ENCODE results near the gene BCAP31.
"Not testable (repeated sequence)": the region's sequence is repeated elsewhere in the genome, so short reads cannot be mapped to it uniquely, and the experiment has no call there.

The BCAP31 gene

GRCh38 chrX:153762626-153763173, 38.5 kb upstream of the BCAP31 start:
- no peak for DNase-seq (ENCODE audit: low read depth in 2 of 2)

GRCh38 chrX:153761863-153762262, 37.7 kb upstream of the BCAP31 start:
- DNase-seq (ENCODE audit: low read depth in 2 of 2), result no peak

GRCh38 chrX:153755136-153755535, 30.9 kb upstream of the BCAP31 start:
- DNase-seq (ENCODE audit: low read depth in 2 of 2), result no peak

- DNase-seq (ENCODE audit: low read depth in 2 of 2), result no peak
Measured at GRCh38 chrX:153750127-153750774, 26.1 kb upstream of the BCAP31 start.

GRCh38 chrX:153749017-153749416, 24.8 kb upstream of the BCAP31 start:
- not testable (repeated sequence) for DNase-seq (ENCODE audit: low read depth in 2 of 2)

GRCh38 chrX:153746991-153747390, 22.8 kb upstream of the BCAP31 start:
- not testable (repeated sequence) for DNase-seq (ENCODE audit: low read depth in 2 of 2)

- DNase-seq (ENCODE audit: low read depth in 2 of 2), result no peak
Measured at GRCh38 chrX:153746359-153746758, 22.2 kb upstream of the BCAP31 start.

- DNase-seq (ENCODE audit: low read depth in 2 of 2), result not testable (repeated sequence)
Measured at GRCh38 chrX:153745067-153745433, 20.9 kb upstream of the BCAP31 start.

- no peak for DNase-seq (ENCODE audit: low read depth in 2 of 2)
Measured at GRCh38 chrX:153744210-153745066, 20.3 kb upstream of the BCAP31 start.

- not testable (repeated sequence) for DNase-seq (ENCODE audit: low read depth in 2 of 2)
Measured at GRCh38 chrX:153743468-153744209, 19.5 kb upstream of the BCAP31 start.

- not testable (repeated sequence) for DNase-seq (ENCODE audit: low read depth in 2 of 2)
Measured at GRCh38 chrX:153742796-153743467, 18.7 kb upstream of the BCAP31 start.

GRCh38 chrX:153742111-153742510, 17.9 kb upstream of the BCAP31 start:
- DNase-seq (ENCODE audit: low read depth in 2 of 2), result not testable (repeated sequence)

- no peak for DNase-seq (ENCODE audit: low read depth in 2 of 2)
Measured at GRCh38 chrX:153741446-153741845, 17.3 kb upstream of the BCAP31 start.

GRCh38 chrX:153740631-153741222, 16.5 kb upstream of the BCAP31 start:
- DNase-seq (ENCODE audit: low read depth in 2 of 2), result no peak

GRCh38 chrX:153739754-153740486, 15.7 kb upstream of the BCAP31 start:
- no peak for DNase-seq (ENCODE audit: low read depth in 2 of 2)

- no peak for DNase-seq (ENCODE audit: low read depth in 2 of 2)
Measured at GRCh38 chrX:153738056-153738605, 13.9 kb upstream of the BCAP31 start.

- no peak for DNase-seq (ENCODE audit: low read depth in 2 of 2)
Measured at GRCh38 chrX:153736871-153737441, 12.8 kb upstream of the BCAP31 start.

- no peak for DNase-seq (ENCODE audit: low read depth in 2 of 2)
Measured at GRCh38 chrX:153736071-153736820, 12.1 kb upstream of the BCAP31 start.

GRCh38 chrX:153735274-153735673, 11.1 kb upstream of the BCAP31 start:
- no peak for DNase-seq (ENCODE audit: low read depth in 2 of 2)
